Hepatocyte (in vitro differentiated cells): ENCODE measurements around the gene DCPS.
"Not testable (repeated sequence)": the region's sequence is repeated elsewhere in the genome, so short reads cannot be mapped to it uniquely, and the experiment has no call there.

Experiments
- CTCF ChIP-seq: fragments of 200-600 bp; sonication (generic); IDR thresholded peaks from 2 replicates; pipeline ENCODE4 v1.5.1; 2016; ENCODE audit warnings: antibody characterized with exemption, mild to moderate bottlenecking; ENCODE audit not compliant: poor library complexity
- EZH2 ChIP-seq: fragments of 200-600 bp; sonication (generic); IDR thresholded peaks from 2 replicates; pipeline ENCODE4 v1.6.1; 2016; ENCODE audit warnings: antibody characterized with exemption, mild to moderate bottlenecking, borderline replicate concordance
- EZH2phosphoT487 ChIP-seq: fragments of 200-600 bp; sonication (generic); IDR thresholded peaks from one replicate; pipeline ENCODE4 v1.6.1; 2018; ENCODE audit warnings: antibody characterized with exemption, mild to moderate bottlenecking, low read depth, moderate library complexity; ENCODE audit not compliant: unreplicated experiment, severe bottlenecking

GRCh38 chr11:126365508-126365907, 61.6 kb downstream of the DCPS start:
- TF ChIP-seq EZH2, CTCF, EZH2phosphoT487: not testable (repeated sequence)
